GM18526 (cell line): Measurements from ENCODE around the gene FNIP2.

Experiments used
- POLR2A ChIP-seq: IDR thresholded peaks from 3 replicates; pipeline ENCODE4 v1.6.1; 2011; ENCODE audit not compliant: insufficient read length; ENCODE audit errors: extremely low read depth

FNIP2 gene

DNA sequence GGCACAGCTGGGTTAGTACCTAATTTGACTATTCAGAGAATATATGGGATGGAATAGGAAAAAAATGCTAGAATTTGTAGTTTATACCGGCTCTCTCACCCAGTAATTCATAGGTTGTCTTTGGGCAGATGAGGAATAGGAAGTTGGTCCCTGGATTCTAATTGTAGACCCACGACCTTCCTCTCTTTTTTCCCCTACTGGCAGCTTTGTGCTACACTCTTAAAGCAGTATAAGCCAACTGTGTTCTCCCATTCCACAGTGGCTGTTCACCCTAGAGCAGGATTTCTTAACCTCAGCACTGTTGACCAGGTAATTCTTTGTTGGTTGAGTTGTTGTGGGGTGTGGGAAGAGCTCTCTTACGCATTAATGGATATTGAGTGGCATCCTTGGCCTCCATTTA is 92.9 kb downstream of the FNIP2 start:
- no peak for TF ChIP-seq POLR2A

DNA sequence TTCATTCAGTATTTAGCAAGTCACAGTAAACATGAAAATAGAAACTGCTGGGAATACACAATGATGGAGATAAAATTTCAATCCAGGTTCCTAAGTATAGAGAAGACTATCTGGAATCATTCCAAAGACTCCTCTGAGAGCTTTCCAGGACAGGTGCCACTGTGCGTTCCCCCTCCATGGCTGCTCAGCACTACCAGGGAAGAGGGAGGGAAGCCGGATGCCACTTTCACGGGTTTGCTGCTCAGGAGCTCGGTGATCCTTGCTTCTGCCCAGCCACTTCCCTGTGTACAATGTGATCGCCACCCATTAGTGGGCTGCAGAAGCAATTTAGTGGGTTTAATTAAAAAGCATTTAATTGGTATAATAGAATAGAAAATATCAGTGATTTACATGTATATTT is 94.5 kb downstream of the FNIP2 start:
- no peak for TF ChIP-seq POLR2A

DNA sequence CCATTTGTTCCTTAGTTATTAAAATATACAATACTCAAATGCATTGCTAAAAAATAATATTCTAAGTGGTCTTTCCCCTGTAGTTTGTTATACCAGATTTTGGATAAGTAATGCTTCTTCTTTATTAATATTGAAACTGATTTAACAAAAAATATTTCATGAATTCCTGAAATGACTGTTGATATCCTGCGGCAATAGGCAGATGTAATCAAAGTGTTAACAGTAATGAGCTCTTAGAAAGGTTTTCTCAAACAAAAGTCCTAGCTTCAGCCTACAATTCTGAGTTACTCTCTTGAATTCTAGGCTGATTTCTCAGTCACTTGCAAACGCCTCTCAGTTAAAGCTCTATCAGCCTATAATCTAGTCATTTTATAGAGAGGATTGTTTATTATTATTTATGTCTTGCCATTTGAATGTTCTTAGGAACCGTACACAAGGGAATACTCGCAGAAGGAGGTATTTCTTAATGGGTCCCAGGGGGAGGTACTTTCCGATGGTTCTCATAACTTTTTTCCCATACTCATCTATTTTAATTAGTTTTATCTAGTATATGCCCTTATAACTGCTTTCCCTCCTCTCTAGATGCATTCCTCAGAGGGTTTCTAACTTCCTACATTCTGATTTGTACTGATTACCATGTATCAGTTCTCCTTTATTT is 96.8 kb downstream of the FNIP2 start:
- no peak for TF ChIP-seq POLR2A

DNA sequence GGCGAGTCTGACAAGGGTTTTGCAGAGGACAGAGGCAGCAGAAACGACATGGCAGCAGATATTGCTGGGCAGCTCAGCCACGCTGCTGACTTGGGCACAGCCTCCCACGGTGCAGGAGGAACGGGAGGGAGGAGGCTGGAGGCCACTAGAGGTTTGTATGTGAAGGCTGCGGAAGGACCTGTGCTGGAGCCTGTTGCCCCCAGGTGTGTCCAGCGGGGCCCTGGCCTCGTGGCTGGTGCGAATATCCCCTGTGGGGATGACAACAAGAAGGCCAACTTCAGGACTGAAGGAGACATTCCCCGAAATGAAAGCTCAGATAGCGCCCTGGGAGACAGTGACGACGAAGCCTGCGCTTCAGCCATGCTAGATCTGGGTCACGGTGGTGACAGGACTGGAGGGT is 100.2 kb downstream of the FNIP2 start:
- no peak for TF ChIP-seq POLR2A

DNA sequence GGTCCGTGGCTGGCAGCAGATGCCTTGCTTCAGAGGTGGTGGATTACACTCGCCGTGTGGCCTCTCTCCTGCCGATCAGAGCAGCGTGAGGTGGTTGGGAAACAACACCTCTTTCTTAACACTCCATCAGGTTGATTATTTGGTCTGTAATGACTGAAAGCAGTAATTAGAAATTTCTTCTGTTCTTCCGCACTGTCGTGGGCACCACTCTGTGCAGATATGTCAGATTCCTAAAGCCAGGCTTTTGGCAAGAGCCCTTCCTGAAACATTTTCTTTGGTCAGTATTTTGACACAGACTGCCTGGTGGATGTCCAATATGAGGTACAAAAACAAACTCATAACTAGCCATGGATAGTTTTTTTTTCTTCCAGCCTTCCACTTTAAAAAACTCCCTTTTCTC is 100.9 kb downstream of the FNIP2 start:
- no peak for TF ChIP-seq POLR2A

DNA sequence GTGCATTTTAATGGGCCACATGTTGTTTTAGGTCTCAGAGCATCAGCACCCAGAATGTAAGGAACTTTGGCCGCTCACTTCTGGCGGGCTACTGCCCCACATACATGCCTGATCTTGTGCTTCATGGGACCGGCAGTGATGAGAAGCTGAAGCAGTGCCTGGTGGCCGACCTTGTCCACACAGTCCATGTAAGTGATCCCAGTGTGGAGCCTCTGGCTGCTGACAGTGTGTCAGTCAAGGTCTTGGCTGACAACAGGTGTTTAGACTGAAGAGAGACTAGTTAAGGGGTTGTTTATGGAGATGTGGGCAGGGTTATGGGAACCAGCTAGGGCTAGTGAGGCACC is 101.4 kb downstream of the FNIP2 start:
- no peak for TF ChIP-seq POLR2A

DNA sequence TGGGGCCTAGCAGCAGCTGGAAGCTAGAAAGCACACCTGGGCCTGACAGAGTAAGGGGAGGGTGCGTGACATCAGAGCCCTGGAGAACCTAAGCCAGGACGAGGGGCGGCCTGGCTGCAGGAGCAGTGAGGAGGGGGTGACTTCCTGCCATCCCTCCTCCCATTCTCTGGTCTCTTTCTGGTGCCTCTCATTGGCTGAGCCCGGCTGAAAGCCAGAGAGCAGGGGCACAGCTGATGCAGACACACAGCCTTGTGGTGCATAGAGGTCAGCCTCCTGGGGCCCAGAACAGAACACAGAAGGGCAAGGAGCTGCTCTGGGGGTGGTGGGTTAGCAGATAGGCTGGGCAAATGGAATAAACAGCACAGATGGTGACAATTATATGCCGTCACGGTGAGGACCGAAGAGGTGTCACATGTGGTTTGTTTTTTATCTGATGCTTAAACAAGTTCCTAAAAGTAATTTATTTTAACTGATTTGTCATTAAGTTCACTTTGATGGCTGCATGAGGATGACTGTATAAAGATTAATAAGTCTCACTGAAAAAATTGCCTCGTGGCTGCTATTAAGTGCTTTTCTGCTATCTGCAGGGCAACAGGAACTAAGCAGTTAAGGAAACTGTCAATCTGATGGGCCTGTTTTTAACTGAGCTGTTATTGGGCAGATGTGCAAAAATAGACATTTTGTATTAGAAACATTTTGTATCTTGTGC is 102.0 kb downstream of the FNIP2 start:
- no peak for TF ChIP-seq POLR2A

DNA sequence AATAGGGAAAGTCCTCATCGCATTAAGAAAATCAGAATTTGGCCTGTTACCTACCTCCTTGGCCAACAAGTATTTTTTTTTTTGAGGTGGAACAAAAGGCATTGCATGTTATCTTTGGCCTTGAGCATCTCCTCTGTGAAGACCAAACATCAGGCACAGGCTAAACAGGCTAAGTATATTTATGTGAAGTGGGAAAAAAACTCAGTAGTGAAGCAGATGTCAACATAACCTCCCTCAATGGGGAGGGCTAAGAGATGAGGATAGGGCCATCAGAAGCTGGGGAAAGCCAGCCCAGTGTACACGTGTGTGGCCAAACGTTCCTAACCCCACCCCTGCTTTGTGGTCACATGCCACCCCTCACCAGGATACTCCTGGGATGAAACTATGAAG is 102.5 kb downstream of the FNIP2 start:
- no peak for TF ChIP-seq POLR2A

DNA sequence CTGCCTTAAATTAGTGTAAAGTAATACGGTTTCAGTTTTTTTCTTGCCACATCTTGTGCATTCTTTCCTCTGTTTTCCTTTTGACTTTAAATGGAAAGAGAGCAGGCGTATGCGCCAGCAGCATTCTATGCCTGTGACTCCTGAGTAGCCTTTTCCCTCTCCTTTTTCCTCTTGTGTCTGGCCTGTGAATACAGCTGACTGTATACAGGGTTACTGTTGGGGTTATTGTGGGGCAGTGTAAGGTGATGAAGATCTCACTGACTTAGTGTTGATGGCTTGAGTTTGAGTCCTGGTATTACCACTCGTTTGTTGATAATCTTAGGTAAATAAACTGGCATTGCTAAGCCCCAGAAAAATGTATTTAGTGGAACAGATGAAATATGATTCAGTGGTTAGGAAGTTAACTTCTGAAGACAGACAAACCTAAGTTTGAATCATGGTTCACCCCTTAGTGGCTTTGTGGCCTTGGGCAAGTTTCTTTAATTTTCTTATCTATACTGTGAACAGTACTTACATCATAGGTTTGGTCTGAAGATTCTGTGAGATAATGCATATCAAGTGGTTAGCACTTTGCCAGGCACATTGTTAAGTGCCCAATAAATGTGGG is 105.1 kb downstream of the FNIP2 start:
- TF ChIP-seq POLR2A, result no peak

DNA sequence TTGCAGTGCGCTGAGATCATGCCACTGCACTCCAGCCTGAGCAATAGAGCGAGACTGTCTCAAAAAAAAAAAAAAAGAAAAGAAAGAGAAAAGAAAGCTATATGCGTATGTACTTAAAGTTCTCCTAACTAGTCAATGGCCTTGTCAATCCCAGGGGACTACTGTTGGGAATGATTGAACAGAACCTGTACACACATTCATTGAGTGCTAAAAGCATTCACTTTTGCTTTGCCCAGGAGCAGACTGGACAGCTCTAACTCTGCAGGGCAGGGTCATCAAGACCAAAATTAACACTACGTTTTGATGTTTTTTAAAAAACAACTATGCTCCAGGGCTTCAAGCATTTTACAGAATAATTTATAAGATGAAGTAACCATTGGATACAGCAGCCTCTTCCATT is 106.2 kb downstream of the FNIP2 start:
- TF ChIP-seq POLR2A, result no peak

DNA sequence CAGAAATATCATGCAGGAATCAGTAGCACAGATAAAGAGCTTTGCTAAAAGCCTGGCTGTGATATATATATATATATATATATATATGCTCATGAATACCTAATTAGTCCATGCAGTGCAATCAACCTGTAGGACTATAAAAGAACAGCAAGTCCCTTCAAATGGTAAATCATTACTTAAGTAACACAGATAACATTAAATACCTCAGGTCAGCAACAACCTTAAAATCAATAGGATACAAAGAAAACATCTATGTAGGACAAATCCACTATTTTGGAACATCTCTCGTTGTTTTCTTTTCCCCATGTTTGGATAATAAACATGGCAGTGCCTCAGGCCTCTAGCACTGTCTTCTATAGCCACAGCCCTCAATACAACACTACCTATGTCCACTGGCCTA is 106.6 kb downstream of the FNIP2 start:
- no peak for TF ChIP-seq POLR2A

DNA sequence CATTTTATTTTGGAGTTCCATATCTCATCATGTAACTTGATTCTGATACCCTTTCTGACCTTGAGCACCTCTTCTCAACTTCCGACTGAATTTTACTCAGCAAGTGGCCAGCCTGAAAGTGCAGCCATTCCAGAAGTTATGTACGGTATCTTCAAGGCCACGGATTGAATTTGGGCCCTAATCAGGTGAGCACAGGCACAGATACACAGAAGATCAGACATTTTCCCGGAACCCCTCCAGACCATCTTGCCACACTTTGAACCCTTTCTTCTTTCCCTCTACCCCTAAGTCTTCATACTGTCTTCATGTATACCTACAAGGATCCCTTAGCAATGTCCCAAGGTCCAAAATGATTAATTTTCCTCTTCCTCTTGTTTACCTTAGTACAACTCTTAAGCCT is 108.2 kb downstream of the FNIP2 start:
- TF ChIP-seq POLR2A, result no peak

DNA sequence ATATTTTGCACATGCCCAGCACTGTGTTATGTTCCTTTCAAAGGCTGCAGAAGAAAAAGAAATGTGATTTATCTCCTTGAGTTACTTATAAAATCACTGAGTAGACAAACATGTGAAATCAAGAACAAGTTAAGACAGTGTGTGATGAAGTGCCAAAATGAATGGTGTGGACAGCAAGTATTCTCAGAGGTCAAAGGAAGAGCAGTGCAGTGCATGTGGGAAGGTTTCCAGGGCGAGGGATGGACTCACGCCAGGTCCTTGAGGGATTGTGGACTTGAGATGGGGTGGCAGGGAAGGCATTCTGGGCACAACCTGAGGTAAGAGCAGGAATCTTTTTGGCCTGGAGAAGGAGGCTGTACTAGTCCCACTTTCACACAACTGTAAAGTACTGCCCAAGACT is 115.5 kb downstream of the FNIP2 start:
- no peak for TF ChIP-seq POLR2A

DNA sequence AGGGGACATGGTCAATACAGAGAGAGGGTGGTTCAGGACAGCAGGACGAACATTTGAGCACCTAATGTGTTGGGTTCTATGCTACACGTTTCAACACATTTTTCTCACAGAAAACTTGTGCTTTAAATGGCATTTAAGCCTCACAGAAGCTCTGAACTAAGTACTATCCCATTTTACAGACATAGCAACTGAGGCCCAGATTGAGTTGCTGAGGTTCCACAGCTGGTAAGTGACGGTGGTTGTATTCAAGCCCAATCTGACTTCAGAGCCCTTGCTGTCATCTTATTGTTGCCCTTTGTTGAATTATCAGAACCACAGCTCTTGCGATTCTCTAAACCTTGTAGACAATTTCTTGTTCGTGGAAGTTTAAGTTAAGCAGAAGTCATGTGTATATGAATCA is 116.7 kb downstream of the FNIP2 start:
- no peak for TF ChIP-seq POLR2A

DNA sequence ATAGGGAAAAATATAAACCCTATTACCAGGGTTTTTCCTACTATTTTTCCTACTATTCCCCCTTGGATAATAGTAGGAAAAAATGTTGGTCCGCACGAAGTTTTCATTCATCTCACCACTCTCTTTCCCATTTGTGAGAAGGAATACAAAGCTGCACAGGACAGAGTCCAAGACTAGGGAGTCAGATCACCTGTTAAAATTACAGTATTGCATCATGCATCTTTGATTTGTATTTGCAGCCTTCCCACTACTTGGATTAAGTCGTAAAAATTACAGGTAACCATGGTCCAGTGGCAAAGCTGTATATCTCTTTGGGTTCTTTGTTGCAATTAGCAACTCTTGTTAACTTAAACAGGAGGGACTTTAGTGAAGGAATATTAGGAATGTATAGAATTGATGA is 121.5 kb downstream of the FNIP2 start:
- no peak for TF ChIP-seq POLR2A

DNA sequence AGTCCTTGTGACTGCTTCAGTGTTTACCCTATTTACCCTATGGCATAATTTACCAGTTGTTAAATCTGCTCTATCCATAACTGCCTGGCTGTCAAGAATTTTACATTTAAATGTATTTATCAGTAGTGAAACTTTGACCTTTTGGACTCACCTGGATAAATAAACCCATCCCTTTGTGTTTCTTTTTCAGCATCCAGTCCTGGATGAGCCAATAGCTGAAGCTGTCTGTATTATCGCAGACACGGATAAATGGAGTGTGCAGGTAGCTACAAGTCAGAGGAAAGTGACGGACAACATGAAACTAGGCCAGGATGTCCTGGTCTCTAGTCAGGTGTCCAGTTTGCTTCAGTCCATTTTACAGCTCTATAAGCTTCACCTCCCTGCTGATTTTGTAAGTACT is 122.4 kb downstream of the FNIP2 start:
- no peak for TF ChIP-seq POLR2A

DNA sequence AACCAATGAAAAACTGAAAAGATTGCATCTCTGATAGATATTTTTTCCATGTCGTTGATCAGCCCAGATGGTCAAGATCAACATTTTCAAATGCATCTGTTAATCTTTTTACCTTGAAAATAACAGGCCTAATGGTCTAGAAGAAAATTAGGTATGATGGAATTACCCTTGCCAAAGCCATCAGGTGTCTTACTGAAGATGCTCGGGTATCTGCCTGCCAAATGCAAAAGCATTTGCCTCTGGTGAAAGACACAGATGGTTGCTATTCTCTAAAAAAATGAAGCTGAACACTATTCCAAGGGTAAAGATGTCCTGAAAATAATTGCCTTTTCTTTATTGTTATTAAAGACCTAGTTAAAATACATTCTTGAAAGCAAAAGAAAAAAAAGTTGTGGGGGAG is 126.0 kb downstream of the FNIP2 start:
- no peak for TF ChIP-seq POLR2A
